Neural cell (in vitro differentiated cells): ENCODE results near the gene LCORL.

Source experiments
- EZH2 ChIP-seq: fragments of 200-600, 300-800 bp; shearing (Covaris generic), sonication (generic); IDR thresholded peaks from 2 replicates; pipeline ENCODE4 v1.6.1; 2014; ENCODE audit warnings: antibody characterized with exemption, low read length, borderline replicate concordance, mild to moderate bottlenecking; ENCODE audit not compliant: insufficient read depth, poor library complexity, severe bottlenecking
- SMC3 ChIP-seq: fragments of 450-650 bp; conservative IDR thresholded peaks from 2 replicates; pipeline ENCODE4 v1.6.1; 2014; ENCODE audit warnings: antibody characterized with exemption, mild to moderate bottlenecking, moderate library complexity; ENCODE audit not compliant: poor library complexity
- TF ChIP-seq, protein P1 (sequence below): fragments of 450-650 bp; IDR thresholded peaks from 2 replicates; pipeline ENCODE4 v1.5.1; 2014; ENCODE audit warnings: antibody characterized with exemption, mild to moderate bottlenecking, moderate library complexity; ENCODE audit not compliant: poor library complexity, severe bottlenecking

DNA sequence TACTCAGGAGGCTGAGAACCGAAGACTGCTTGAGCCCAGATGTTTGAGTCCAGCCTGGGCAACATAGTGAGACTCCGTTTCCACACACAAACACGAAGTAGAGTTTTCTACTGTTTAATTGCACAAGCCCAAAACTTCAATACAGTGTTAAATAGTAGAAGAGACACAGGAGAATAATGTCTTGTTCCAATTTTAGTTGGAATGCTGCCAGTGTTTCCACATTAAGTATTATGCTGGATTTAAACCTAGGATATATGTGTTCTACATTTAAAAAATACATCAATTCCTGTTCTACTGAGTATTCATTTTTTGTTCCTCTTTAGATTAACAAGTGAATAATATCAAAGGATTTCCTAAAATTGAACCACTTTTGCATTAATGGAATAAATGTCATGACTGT, 91.3 kb downstream of the LCORL start:
- TF ChIP-seq SMC3 = no peak
- TF ChIP-seq, protein P1, sequence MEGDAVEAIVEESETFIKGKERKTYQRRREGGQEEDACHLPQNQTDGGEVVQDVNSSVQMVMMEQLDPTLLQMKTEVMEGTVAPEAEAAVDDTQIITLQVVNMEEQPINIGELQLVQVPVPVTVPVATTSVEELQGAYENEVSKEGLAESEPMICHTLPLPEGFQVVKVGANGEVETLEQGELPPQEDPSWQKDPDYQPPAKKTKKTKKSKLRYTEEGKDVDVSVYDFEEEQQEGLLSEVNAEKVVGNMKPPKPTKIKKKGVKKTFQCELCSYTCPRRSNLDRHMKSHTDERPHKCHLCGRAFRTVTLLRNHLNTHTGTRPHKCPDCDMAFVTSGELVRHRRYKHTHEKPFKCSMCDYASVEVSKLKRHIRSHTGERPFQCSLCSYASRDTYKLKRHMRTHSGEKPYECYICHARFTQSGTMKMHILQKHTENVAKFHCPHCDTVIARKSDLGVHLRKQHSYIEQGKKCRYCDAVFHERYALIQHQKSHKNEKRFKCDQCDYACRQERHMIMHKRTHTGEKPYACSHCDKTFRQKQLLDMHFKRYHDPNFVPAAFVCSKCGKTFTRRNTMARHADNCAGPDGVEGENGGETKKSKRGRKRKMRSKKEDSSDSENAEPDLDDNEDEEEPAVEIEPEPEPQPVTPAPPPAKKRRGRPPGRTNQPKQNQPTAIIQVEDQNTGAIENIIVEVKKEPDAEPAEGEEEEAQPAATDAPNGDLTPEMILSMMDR = no peak
- TF ChIP-seq EZH2 = no peak
